ENCODE measurements around the gene EGFL6. TPM values are rescaled to one million over a fixed set of nuclear protein-coding genes. Genes with fewer than 3 reads are reported as not detected.
A peak's percentile ranks its signal among the peaks of the same experiment; 100 is the strongest.
"Not testable (repeated sequence)": the region's sequence is repeated elsewhere in the genome, so short reads cannot be mapped to it uniquely, and the experiment has no call there.

EGFL6 gene
- total RNA-seq, 1 donor from 2014 or later, result not detected

DNA sequence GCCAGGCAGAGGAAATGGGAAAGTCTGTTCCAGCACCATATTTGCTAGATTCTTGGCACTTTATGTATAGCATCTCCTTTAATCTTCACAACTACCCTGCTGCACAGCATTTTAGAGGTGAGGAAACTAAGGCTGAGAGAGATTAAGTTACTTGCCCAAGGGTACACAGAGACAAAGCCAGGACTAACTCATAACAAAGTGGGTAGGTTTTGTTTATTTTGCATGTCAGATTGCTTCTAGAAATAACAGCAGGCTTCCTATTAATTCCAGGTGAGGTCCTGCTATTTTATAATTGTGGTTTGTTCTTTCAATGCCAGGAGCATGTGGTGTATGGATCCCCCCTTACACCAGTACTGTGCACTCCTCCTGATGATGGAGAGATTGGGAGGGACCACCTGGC, 98.5 kb downstream of the EGFL6 start:
- Histone ChIP-seq H3K4me3 (no peak overlapping the region), H3K9me3 (no peaks in the 10 kb centered on the region), H3K36me3 (peaks cover 0 to 3% of the 10 kb centered on the region in 2 donors), H3K27ac (no peak overlapping the region), H3K4me1 (no peaks in the 10 kb centered on the region), H3K27me3 (no peaks in the 10 kb centered on the region)
- intact Hi-C loops (cut with DNase I), result no loop called here
- DNase-seq (ENCODE audit: low spot score in 2 of 2), result no peak
- TF ChIP-seq, protein P1, sequence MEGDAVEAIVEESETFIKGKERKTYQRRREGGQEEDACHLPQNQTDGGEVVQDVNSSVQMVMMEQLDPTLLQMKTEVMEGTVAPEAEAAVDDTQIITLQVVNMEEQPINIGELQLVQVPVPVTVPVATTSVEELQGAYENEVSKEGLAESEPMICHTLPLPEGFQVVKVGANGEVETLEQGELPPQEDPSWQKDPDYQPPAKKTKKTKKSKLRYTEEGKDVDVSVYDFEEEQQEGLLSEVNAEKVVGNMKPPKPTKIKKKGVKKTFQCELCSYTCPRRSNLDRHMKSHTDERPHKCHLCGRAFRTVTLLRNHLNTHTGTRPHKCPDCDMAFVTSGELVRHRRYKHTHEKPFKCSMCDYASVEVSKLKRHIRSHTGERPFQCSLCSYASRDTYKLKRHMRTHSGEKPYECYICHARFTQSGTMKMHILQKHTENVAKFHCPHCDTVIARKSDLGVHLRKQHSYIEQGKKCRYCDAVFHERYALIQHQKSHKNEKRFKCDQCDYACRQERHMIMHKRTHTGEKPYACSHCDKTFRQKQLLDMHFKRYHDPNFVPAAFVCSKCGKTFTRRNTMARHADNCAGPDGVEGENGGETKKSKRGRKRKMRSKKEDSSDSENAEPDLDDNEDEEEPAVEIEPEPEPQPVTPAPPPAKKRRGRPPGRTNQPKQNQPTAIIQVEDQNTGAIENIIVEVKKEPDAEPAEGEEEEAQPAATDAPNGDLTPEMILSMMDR (IDR thresholded peaks at IDR 0.05), result no peak

DNA sequence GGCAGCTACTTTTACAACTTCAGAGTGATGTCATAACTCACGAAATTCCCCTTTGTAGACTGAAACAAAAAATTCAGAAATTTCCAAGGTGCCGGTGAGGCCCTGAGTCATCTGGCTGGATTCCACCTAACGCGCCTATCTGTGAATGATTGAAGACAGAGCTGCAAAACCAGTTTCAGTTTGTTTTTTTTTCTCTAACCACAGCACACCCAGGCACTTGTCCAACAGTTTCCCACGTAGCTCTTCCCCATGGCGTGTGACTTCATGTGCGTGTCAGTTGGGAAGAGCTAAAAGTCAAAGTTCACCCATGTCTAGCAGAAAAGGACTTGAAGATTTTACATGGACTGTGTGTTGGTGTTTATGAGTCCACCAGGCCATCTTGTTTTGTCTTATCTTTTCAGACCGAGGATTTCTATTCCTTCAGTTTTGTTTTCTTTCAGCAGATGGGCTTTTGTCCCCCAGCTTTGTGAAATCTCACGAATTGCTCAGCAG, 99.9 kb downstream of the EGFL6 start:
- H3K9me3 ChIP-seq, result no peaks in the 10 kb centered on the region
- no peaks in the 10 kb centered on the region for H3K36me3 ChIP-seq
- TF ChIP-seq, protein P1 (IDR thresholded peaks at IDR 0.05), result no peak
- peak overlapping the region in 1 of 2 donors; percentile 2 for H3K4me3 ChIP-seq
- no peaks in the 10 kb centered on the region for H3K4me1 ChIP-seq
- no peak overlapping the region for H3K27ac ChIP-seq
- H3K27me3 ChIP-seq, result no peaks in the 10 kb centered on the region
- intact Hi-C loops (cut with DNase I), result no loop called here
- DNase-seq (ENCODE audit: low spot score in 2 of 2), result no peak

DNA sequence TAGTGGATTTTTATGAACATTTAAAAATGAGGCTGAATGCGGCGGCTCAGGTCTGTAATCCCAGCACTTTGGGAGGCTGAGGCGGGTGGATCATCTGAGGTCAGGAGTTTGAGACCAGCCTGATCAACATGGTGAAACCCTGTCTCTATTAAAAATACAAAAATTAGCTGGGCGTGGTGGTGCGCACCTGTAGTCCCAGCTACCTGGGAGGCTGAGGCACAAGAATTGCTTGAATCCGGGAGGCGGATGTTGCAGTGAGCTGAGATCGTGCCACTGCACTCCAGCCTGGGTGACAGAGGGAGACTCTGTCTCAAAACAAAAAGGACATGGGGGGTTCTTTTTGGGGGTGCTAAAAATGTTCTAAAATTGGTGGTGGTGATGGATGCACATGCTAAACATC, 100.4 kb downstream of the EGFL6 start:
- H3K36me3 ChIP-seq; H3K9me3 ChIP-seq; intact Hi-C loops (cut with DNase I); H3K4me3 ChIP-seq; H3K4me1 ChIP-seq; H3K27ac ChIP-seq; DNase-seq (ENCODE audit: low spot score in 2 of 2); H3K27me3 ChIP-seq: not testable (repeated sequence)

DNA sequence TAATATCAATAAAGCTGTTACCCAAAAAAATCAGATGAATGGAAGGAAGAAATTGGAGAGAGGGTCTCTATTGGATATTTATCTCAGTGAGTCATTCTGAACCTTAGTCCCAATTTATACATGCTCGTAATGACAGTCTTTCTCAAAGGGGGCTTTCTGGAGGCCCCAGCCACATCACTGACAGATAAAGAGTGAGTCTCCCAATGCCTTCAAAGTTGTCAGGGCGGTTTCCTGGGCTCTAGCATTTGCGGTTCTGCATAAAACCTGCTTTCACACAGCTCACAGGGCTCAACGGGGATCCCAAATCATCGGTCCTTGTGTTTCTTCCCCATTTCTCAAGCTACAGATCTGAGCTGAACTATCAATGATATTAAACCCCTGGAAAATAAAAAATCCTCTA, 100.8 kb downstream of the EGFL6 start:
- no peaks in the 10 kb centered on the region for H3K27me3 ChIP-seq
- intact Hi-C loops (cut with DNase I), result no loop called here
- H3K36me3 ChIP-seq, result no peaks in the 10 kb centered on the region
- H3K27ac ChIP-seq, result no peak overlapping the region
- DNase-seq (ENCODE audit: low spot score in 2 of 2), result no peak
- H3K9me3 ChIP-seq, result no peaks in the 10 kb centered on the region
- H3K4me1 ChIP-seq, result no peaks in the 10 kb centered on the region
- H3K4me3 ChIP-seq, result no peak overlapping the region
- TF ChIP-seq, protein P1 (IDR thresholded peaks at IDR 0.05), result no peak

DNA sequence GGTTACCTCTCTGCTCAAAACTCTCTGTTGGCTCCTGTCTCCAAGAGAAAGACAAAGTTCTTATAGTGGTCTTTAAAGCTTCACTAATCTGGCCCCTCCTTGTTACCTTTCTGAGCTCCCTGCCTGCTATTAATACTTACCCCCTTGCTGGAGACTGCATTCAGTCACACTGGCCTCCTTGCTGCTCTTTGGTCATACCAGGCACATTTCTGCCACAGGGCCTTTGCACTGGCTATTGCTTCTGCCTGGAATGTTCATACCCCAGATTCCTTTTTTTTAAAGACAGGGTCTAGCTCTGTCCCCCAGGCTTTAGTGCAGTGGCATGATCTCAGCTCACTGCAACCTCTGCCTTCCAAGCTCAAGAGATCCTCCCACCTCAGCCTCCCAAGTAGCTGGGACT, 103.6 kb downstream of the EGFL6 start:
- TF ChIP-seq, protein P1 (IDR thresholded peaks at IDR 0.05), result no peak
- H3K4me1 ChIP-seq, result no peaks in the 10 kb centered on the region
- no peaks in the 10 kb centered on the region for H3K27me3 ChIP-seq
- no peak overlapping the region for H3K4me3 ChIP-seq
- H3K27ac ChIP-seq, result no peak overlapping the region
- H3K9me3 ChIP-seq, result no peaks in the 10 kb centered on the region
- no peaks in the 10 kb centered on the region for H3K36me3 ChIP-seq
- intact Hi-C loops (cut with DNase I), result no loop called here
- DNase-seq (ENCODE audit: low spot score in 2 of 2), result no peak

DNA sequence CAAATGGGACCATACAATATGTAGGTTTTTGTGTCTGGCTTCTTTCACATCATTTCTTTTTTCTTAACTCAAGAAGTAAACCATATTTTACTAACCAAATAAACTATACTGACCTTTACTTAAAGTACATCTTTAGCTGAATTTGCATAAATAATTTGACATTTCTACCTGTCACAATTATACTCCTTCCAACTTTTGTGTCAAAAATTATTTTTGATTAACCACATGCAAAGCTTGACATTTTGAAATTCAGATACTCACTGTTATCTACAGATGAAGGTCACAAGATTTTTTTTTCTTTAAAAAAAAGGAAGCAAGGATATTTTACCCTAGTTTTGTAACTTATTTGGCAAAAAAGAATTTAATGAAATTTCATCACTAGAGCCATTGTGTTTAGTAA, 107.5 kb downstream of the EGFL6 start:
- no peaks in the 10 kb centered on the region for H3K4me1 ChIP-seq
- intact Hi-C loops (cut with DNase I), result no loop called here
- H3K4me3 ChIP-seq, result no peak overlapping the region
- H3K27me3 ChIP-seq, result no peaks in the 10 kb centered on the region
- TF ChIP-seq, protein P1 (IDR thresholded peaks at IDR 0.05), result no peak
- no peak for DNase-seq (ENCODE audit: low spot score in 2 of 2)
- no peak overlapping the region for H3K27ac ChIP-seq
- no peaks in the 10 kb centered on the region for H3K9me3 ChIP-seq
- no peaks in the 10 kb centered on the region for H3K36me3 ChIP-seq

DNA sequence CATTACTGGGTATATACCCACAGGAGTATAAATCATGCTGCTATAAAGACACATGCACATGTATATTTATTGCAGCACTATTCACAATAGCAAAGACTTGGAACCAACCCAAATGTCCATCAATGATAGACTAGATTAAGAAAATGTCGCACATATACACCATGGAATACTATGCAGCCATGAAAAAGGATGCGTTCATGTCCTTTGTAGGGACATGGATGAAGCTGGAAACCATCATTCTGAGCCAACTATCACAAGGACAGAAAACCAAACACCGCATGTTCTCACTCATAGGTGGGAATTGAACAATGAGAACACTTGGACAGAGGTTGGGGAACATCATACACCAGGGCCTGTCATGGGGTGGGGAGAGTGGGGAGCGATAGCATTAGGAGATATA, 110.3 kb downstream of the EGFL6 start:
- DNase-seq (ENCODE audit: low spot score in 2 of 2); H3K4me1 ChIP-seq; H3K4me3 ChIP-seq; H3K9me3 ChIP-seq; H3K36me3 ChIP-seq; intact Hi-C loops (cut with DNase I); H3K27ac ChIP-seq; H3K27me3 ChIP-seq: not testable (repeated sequence)
